Cardiac fibroblast (primary cell): ENCODE data around the gene HEATR5B.
A peak's percentile ranks its signal among the peaks of the same experiment; 100 is the strongest.

Source experiments
- DNase-seq, 2 donors: peaks; one replicate each; pipeline versions ENCODE4 v3.0.0 to v3.0.0-alpha.2; 2010; ENCODE audit warnings: low read depth in 2 of 2
- H3K4me3 ChIP-seq, 2 donors: replicated peaks in 1 of 2; 1 replicate in 1 of 2; 2 replicates in 1 of 2; pipeline ENCODE4 v1.5.1; 2011; ENCODE audit warnings: low read depth in 2 of 2, low read length in 2 of 2, mild to moderate bottlenecking in 2 of 2, moderate library complexity in 1 of 2
- CTCF ChIP-seq: IDR thresholded peaks from one replicate; pipeline ENCODE4 v1.5.1; 2011; ENCODE audit warnings: low read depth, mild to moderate bottlenecking, low read length, inconsistent platforms

The HEATR5B gene

GRCh38 chr2:37083873-37084794 lies at the start of gene HEATR5B, which contains the start of gene GPATCH11:
HEATR5B (minus strand) TSS chr2:37084372; CDS start chr2:37083414, 958 bp downstream.
GPATCH11 (plus strand) TSS chr2:37084518; CDS start chr2:37088382, 3,864 bp downstream.
- no peak for TF ChIP-seq CTCF
- peak within 1 kb of the TSS; percentile 71 to 98 for H3K4me3 ChIP-seq
- DNase-seq = peak; percentile 97 to 98

- no peak for TF ChIP-seq CTCF
- DNase-seq = no peak
- no peak overlapping the region for H3K4me3 ChIP-seq
Observed at GRCh38 chr2:37132914-37133313, 48.7 kb upstream of the HEATR5B start.

GRCh38 chr2:37125416-37125815 lies 41.2 kb upstream of the HEATR5B start:
- H3K4me3 ChIP-seq = no peak overlapping the region
- no peak for TF ChIP-seq CTCF
- no peak for DNase-seq

- TF ChIP-seq CTCF = no peak
- no peak for DNase-seq
- H3K4me3 ChIP-seq = no peak overlapping the region
Observed at GRCh38 chr2:37119157-37119556, 35.0 kb upstream of the HEATR5B start.

- no peak for DNase-seq
- no peak overlapping the region for H3K4me3 ChIP-seq
- TF ChIP-seq CTCF = no peak
Observed at GRCh38 chr2:37117566-37117965, 33.4 kb upstream of the HEATR5B start.

- DNase-seq = no peak
- no peak overlapping the region for H3K4me3 ChIP-seq
- TF ChIP-seq CTCF = no peak
Observed at GRCh38 chr2:37111958-37112357, 27.8 kb upstream of the HEATR5B start.
